HG03045 (cell line): ENCODE measurements around the gene PPFIBP1.
"Not testable (repeated sequence)": the region's sequence is repeated elsewhere in the genome, so short reads cannot be mapped to it uniquely, and the experiment has no call there.

Experiments used
- ATAC-seq: cut with Tn5 transposase; IDR thresholded peaks from one replicate; pipeline ENCODE4 v1.9.1; 2021; ENCODE audit warnings: mild to moderate bottlenecking, moderate library complexity; ENCODE audit not compliant: unreplicated experiment

The PPFIBP1 gene

DNA sequence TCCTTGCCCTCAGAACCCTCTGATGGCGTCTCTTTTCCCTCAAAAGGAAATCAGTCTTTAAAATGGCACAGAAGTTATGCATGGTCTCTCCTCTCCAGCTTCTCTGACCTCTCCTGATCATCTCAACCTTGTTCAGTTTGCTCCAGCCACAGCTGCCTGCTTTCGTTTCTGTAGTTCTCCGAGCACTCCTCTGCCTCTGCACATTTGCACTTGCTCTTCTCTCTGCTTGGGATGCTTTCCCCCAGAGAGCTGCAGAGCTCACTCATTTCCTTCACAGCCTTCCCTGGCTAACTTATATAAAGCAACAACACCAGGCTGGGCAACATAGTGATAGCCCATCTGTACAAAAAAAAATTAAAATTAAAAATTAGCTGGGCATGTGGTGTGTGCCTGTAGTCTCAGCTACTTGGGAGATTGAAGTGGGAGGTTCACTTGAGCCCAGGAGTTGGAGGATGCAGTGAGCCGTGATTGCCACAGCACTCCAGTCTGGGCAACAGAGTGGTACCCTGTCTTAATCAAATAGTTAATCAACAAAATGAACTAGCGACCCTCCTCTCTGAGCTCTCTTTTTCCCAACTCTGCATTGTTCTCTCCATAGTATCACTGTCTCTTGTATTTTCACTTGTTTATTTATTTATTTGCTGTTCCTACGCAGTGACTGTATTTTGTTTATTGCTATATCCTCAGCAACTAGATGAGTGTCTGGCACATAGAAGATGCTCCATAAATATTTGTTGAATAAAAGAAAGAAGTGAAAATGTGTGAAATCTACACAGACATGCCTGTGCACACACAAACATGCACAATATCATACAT, 37.7 kb downstream of the PPFIBP1 start:
- no peak for ATAC-seq

DNA sequence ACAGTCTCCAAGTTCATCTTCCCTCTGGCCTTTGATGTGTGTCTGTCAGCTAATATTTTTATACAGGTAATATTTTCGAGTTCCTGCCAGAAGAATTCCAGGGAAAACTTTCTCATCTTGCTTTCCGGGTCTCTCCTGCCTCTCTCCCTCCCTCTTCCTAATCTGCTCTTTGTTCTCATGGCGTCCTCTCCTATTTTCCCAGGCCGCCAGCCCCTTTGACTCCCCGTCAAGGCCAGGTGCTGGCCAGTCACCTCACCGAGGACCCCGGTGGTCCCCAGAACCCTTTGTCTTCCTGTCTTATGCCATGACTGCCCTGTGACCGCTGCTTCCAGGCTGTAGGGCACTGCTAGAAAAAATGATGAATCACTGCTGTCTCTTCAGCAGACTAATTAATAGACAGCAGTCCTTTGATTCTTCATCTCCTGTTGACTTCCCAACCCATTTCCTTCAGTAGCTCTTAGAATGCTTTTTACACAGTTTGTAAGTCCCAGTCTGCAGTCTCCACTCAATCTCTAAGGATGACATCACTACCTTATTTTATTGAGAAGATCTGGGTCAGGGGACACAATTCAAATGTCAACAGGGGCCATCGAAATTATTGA, 40.7 kb downstream of the PPFIBP1 start:
- ATAC-seq, result no peak

DNA sequence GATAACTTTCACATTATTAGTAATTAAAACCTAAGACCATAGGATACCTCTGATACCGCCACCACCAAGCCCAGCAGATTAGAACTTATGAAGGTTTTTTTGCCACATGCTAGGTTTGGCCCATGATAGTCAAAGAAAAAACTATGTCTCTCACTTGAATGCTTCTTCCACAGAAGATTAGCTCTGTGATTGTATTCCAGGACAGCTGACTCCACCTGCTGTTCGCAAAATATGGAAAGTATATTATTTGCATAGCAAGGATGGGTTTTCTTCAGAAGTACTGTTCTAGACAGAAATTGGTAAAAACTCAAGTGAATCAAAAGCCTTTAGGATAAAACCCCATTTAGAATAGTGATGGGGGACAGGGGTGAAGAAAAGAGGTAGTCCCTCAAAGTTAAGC, 42.2 kb downstream of the PPFIBP1 start:
- no peak for ATAC-seq

DNA sequence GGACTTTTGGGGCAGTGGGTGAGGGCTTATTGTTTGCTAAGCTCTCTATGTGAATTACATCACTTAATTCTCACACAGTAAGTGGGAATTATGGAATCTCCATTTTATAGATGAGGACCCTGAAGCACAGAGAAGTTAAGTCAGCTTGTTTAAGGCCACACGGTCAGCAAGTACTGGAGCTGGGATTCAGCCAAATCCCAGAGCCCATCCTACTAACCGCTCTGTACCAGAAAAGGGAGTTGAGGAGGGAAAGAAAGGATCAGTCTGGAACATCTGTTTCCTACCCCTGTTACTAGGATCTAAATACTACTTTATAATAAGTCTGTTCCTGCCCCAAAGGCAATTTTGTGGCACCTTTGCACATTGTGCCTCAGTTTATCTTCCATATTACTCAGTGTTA, 42.6 kb downstream of the PPFIBP1 start:
- no peak for ATAC-seq

DNA sequence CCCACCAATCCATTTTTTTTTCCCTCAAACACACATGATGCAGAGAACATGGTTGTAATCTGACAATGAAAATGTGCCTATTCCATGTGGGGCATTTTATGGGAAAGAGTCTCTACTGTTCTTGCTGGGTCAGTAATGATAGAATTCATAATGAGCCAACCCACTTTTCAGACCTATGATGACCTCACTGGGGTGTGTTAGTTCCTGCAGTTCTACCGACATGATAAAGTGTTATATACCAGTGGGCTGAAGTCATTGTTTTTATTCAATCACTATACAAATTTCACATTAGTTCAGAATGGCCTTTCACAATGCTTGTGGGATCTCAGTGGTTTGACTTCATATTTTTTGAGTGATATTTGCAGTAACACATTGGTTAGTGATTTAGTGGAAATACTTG, 47.5 kb downstream of the PPFIBP1 start:
- no peak for ATAC-seq

DNA sequence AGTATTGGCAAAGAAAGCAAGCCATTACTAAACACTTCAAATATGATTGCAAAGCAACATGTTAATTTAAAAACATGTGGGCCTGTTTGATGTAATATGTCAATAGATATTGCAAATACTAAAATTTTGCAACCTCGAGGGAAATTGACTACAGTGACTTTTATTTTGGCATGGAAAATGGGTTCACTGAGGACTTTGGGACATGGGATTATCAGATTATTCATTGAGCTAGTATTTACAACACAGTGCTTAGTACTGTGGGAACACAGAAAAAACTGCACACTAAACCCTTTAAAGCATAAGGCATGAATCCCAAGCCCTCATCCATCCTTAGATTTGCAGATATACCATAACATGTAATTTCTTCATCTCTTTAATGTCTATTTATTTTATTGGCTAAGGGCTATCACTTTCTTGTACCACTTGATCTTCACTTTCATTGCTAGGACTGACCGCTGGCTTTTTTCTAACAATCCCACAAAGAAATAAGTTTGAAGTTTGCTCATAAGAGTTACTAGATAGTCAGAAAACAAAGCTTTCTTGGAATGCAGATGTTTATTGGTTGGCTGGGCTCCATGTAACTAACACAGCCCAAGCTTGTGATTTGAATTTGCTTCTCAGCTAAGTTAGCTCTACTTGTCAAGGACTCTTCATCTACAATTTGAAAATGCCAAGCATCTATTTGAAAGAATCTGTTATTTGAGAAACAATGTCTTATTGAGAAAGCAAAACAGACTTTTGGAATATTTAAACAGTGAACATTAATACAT, 48.7 kb downstream of the PPFIBP1 start:
- ATAC-seq, result no peak

DNA sequence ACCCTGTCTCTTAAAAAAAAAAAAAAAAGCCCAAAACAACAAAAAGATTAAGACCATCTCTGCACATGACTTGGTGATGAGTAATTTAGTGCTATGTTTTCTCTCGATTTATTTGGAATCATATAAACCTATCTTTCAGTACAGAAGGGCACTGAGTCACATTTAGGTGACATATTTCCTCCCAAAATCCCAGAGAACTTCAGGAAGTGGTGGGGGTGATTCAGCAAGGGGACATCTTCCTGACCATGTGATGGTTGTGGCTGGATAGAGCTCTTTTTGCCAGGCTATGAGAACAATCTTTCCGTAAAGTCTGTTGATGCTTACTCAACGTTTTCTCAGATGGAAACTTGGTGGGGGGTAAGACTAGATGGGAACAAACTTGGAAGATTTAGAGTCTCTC, 50.0 kb downstream of the PPFIBP1 start:
- no peak for ATAC-seq

DNA sequence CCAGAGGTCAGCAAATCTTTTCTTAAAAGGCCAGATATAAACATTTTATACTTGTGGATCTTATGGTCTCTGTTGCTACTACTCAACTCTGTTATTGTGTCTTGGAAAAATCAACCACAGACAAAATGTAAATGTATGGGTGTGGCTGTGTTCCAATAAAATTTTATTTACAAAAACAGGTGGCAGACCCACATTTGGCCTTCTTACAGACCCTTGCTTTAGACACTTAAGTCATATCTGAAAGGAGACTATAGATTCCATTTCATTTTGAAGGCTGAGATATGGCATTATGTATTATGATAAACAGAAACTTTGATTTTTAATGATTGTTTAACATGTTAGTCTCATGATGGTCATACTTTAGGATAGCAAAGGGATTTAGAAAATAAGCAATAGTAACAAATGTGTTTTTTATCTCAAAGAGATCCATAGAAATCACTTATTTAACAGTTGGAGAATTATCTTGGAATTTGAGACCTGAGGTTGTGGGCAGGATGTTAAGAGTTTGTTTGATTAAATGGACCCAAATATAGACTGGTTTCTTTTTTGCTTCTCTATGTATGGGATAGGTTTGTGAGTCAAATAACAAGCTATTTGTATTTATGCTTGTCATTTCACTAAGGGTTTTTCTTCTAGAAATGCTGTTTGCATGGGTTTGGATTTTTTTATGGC, 51.2 kb downstream of the PPFIBP1 start:
- no peak for ATAC-seq

DNA sequence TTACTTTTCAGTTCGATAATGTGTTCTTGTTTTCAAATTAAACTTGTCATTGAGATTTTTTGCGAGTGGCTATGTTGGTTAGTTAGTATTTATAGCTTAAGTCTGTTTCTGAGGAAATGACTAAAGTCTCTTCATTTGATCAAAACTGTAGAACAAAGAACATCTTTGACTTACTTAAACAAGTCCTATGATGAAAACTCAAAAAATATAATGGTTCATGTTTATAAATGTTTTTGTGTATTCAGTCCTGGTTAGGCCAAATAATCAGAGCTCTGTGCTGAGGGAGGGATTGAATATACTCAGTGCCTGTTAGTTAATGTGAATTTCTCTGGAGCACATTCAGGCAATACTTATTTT, 51.7 kb downstream of the PPFIBP1 start:
- ATAC-seq, result no peak

DNA sequence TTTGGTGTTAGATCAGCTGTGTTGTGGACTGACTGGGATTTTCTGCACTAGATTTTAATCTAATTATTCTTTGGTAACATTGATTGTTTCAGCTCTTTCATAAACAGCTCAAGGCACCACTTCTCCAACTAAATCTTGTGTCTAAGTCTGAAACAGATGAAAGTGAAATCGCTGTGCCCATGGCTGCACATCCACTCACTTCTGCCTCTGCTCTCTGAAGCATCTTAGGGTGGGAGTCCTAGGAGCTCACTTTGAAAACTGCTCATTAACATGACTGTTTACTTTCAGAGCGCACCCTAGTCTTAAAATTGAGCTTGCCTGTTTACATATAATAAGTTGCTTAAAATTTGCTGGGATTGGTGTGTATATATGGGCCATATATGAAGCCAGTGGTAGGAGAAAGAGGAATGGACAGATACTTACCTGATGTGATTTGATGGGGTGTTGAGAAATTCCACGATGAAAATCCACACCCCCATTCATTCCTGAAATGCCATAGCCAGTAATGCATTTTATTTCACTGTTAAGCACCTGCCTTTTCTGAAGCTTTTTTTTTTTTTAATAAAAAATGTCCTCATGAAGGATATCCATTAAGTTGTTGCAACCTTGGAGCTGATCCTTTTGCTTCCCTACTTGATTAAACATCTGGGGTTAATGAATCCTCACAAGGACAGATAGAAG, 52.8 kb downstream of the PPFIBP1 start:
- ATAC-seq, result no peak

DNA sequence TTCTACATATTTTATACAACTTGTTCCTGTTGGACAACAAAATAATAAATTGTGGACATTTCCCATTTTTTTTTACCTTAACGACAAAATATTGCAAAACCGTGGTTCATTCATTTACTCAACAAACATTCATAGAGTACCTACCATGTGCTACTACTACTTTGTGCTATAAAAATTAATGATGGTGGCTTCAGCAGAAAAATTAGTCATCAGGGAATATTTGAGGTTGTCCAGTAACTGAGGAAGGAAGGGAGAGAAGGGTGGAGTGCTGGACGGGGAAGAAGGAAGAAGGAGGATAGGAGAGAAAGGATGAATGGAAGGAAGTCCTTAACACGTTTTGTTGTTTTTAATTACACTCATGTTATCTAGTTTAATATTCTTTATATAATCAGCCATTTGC, 53.7 kb downstream of the PPFIBP1 start:
- no peak for ATAC-seq

DNA sequence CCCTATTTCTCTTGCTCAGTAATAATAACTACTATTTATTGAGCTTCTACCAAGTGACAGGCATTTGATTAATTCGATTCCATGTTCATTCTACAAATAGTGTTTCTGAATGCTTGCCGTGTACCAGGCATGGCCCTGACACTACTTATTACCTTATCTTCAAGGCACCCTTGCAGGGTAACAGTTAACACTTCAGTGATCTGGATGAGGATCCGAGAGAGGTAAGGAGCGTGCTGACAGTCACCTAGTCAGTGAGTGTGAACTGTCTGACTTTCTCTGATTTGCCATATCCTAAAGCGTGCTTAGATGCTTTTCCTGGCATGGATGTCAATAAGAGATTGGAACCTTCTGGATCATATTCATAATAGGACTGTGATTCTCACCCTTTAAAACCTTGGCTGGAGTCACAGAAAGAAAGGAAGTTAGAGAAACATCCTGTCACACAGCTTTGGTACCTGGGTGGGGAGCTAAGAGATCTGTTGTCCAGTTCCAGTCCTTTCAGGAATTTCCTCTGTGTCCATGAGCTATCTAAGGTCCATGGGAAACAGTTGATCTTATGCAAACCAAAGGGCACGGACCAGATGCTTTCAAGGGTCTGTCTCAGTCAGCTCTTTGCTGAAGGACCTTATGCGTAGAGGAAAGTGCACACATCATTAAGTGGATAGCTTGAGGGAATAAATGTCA, 54.8 kb downstream of the PPFIBP1 start:
- ATAC-seq, result no peak

DNA sequence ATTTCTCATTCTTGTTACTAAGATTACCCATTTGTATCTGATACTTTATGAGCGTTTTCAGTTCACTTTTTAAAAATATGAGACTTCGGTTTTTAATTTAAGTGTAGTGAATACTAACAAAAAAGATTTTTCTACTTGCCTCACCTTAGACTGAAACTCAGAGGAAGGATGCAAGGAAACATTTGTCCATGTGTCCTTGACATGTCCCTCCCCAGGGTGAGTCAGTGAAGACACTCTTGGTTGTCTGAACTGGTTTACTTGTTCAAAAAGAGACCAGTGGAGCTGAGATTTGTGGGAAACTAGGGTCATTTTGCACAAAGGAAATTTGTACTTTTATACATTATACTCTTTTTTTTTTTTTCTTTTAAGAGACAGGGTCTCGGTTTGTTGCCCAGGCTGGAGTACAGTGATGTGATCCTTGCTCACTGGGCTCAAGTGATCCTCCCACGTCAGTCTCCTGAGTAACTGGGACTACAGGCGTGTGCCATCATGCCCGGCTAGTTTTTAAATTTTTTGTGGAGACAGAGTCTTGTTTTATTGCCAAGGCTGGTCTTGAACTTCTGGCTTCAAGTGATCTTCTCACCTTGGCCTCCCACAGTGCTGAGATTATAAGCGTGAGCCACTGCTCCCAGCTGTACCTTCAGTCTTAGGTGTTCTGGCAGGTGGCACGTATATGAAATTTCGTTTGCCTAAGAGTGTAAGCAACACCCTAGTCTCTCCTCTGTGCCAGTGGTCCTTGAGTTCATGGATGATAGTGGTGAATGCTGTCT, 56.7 kb downstream of the PPFIBP1 start:
- ATAC-seq, result no peak

DNA sequence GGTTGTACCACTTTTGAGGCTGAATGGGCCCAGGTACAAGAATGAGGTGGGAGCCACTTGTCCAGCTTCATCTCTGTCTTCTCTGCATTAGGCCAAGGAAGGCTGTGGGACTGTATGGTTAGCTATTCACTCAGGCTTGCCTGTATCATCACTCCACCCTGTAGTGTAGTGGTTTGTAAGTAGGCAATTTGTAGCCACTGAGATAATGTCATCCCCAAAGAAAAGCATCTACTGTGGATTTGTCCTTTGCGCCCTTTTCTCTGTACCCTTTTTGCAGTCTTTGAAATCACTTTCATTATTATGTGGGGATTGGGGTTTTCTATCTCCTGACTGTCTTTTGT, 57.3 kb downstream of the PPFIBP1 start:
- not testable (repeated sequence) for ATAC-seq

DNA sequence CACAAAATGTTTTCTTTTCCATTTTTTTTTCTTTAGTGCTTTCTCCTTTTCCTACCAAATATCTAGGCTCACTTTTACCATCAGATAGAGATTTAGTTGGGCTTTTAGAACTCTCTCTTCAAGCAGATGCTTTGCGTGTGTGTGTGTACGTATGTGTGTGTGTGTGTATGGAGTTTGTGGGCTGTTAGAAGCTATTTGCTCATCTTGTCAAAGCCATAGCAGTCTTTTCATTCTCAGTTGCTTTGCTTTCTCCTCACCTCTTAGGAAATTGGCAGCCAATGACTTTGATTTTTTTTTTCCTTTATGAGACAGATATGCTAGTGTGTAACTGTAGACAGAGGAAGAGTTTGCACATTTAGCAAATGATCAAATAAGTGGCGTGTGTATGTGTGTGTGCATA, 57.8 kb downstream of the PPFIBP1 start:
- ATAC-seq, result not testable (repeated sequence)

DNA sequence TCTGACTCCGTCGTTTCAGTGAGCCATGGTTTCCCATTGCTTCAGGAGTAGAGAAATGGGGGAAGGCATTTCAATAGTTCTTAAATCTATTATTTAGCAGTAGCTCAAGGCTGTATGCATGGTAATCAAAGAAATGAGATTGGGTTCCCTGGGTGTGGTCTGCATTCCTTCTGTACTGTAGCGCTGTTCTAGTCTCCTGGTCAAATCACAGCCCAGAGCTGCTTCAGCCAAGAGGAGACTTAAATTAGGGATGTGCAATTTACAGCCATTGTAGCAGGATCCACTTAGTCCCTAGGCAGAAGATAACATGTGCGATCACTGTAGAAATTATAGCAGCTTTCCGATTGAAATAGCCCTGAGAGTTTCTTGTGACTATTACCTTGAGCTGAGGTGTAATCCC, 58.4 kb downstream of the PPFIBP1 start:
- not testable (repeated sequence) for ATAC-seq

DNA sequence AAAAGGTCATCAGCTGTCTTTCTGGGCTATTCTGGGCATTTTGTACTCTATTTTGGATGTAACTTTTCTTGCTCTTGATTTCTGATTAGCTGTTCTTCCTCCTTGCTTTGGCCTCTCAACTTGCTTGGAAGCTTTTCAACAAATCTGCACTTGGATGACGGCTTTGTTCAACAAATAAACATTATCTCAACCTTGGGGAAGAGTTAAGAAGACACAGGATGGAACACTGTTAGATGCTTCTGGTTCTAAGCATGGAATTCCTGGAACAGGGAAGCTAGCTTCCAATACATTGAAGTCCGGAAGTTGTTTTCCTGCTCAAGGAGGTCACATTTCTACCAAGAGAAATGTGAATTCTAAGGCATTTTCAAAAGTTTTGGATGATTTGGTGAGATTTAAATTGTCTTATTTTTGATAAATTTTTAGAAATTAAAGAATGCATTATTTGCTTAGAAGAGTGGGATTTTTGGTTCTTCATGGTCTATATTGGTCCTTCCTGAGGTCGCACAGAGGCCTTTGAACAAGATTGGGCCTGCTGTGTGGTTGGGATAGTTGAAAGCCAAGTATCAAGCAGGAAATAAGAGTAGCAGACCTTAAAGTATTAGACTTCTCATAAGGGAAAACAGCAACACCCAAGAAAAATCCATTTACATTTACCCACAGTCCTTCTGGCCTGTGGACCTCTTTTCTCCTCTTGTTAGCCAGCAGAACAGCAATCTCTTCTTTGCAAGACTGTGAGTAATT, 59.2 kb downstream of the PPFIBP1 start:
- no peak for ATAC-seq

DNA sequence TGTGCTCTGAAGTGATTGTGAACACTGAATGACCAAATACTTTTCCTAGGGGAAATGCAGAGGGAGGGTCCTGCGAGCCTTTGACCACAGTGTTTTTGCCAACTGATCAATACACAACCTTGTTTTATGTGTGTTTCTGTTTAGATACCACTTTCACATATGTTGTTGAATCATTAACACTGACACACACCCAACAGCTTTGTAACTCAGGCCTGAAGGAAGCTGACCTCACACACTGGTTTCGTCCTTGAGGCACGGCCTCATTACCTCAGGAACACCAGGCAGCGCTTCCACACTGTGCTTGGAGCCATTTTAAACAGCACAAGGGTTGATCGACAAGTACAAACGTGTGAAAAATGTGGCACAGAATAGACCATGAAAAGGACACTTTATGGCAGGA, 60.0 kb downstream of the PPFIBP1 start:
- no peak for ATAC-seq

DNA sequence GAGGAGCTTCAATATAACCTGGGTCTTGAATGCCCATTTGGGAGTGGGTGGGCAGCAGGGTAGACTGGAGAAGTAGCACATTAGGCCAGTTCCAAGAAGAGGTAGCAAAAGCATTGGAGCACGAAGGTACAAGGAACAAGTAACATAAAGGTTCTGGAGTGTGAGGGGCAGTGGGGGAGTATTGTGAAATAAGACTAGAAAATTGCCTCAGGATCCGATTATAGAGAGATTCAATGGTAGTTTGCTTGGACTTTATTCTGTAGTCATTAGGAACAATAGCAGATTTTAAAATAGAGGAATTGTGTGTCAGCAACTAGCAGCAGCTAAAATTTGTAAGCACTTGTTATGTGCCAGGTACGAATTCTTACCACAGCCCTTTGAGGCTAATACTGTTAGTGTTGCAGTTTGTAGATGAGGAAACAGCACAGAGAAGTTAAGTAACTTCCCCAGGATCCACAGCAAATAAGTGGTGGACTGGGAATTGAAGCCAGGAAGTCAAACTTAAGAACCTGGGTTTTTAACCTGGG, 61.8 kb downstream of the PPFIBP1 start:
- no peak for ATAC-seq
